Esophagus mucosa (tissue), 1 donor: Measurements from ENCODE around the gene HOXD10. TPM values are rescaled to one million over a fixed set of nuclear protein-coding genes. Genes with fewer than 3 reads are reported as not detected.
A peak's percentile ranks its signal among the peaks of the same experiment; 100 is the strongest.

Experiments used
- ATAC-seq: fragments of 200-7000 bp; cut with Tn5 transposase; one replicate; pipeline ENCODE4 v1.9.1; 2020
- total RNA-seq: library from RNA; stranded (reverse); gene quantifications from one replicate; pipeline ENCODE4 v1.2.4, GENCODE V29; 2023
- donor health status: DM: yes; HTN: yes; CAD: no.

The HOXD10 gene
- total RNA-seq, 1 donor from 2014 or later: 0.24 TPM

DNA sequence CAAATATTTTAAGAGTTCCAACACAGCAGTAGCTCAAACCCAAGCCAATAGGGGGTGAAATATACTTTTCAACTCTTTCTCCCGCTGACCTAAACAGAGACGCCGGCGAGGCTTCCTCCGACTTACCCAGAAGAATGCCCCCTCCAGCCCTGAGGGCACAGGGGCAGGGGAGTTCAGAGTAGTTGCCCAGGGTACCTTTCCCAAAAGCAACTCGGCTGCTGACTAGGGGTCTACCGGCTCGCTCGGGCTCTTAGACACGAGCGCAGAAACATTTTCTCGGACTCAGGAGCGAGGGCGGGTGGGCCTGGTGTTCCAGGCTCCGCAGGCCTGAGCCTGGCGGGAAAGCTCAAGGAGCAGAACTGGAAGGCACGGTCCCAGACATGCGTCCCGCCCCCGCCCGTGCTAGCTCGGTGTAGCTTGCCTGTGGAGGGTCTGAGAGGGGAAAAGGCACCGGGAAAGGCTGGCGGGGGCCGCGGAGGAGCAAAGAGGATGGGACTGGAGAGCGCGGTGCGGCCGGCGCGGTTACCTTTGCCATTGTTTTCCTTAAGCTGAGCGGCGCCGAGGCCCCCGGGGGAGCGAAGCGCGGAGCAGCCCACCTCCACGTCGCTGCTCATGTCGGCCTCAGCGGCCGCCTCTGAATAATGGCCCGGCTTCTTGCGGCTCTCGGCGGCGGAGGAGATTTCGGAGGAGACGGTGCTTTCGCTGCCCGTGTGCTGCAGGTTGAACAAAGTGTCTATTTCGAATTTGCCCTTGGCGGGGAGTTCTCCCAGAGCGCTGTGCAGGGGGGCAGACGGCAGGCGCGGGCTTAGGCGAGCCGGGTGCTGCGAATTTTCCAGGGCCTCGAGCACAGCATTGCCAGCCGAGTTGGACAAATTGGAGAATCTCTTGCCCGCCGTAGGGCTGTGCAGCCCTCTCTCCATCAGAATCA, 33.5 kb upstream of the HOXD10 start:
- ATAC-seq: no peak

DNA sequence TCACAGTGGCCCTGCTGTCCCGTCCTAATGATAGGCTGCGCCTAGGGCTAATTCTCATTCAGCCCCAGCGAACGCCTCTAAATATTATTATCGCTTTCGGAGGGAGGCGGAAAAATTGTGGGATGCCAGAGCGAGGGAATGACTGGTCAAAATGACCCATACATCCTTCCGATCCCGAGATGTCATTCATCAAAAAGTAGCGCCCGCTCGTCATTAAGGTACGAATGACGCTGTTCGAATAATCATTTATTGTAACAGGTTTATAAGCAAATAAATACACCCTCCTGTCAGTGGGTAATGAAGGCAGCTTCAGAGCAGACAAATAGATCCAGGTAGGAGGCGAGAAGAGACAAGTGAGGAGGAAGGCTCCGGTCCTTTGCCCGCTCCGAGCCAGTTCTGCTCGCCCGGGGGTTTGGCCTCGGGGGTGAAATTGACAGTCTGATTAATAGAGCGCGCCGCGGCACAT, 32.7 kb upstream of the HOXD10 start, which contains the start of gene EVX2:
TSS of gene EVX2 (minus strand) at position 167 of the 466 bp plus-strand sequence. CDS start 186 bp downstream, outside the sequence.
- ATAC-seq: no peak

DNA sequence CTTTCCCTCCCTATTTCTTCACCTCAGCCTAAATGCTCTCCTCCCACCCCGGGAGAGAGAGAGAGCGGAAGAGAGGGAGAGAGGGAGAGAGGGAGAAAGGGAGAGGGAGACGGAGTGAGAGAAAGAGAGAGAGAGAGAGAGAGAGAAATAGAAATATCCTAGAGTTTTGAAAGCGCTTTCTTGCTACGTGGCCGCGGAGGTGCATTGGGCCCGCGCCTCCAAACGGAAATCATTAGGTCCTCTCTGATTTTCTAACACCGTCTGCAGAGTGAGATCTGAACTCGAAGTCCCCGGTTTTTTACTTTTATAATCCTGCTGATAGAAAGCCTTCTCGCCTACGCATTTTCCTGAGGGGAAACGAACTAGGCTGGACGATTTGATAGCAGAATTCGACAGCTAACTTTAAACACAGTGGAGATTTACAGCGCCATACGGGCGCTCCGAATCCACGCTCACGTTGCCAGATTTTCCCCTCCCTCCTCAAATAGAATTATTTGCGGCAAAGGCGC, 31.9 kb upstream of the HOXD10 start:
- ATAC-seq: no peak

DNA sequence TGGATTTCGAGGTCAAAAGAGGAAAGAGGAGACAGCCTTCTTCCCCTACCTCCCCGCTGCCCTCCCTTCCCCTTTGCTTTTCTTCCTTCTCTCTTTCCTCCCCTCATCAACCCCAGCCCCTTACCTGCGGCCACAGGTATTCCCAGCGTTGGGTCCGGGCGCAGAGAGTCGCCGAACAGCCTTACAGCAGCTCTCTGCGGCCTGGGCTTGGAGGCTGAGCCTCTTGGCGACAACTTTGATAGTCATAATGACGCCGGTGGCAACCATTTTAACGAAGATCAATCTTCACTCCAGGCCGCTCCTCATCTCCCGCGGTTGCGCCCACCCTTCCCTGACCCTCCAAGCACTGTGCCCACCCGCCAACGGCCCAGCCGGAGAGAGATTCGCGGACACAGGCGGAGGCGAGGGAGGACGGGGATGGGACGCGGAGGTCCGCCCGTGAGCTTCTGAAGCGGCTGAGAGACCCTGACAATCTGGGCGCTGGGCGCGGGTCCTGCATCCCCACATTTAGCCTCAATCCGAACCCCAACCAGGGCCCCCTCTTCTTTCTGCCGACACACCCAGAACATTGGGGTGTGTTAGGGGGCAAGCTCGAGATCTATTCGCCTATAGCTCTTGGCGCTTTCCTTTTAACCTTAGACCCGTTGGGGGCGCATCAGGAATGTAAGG, 31.3 kb upstream of the HOXD10 start:
- ATAC-seq: no peak

DNA sequence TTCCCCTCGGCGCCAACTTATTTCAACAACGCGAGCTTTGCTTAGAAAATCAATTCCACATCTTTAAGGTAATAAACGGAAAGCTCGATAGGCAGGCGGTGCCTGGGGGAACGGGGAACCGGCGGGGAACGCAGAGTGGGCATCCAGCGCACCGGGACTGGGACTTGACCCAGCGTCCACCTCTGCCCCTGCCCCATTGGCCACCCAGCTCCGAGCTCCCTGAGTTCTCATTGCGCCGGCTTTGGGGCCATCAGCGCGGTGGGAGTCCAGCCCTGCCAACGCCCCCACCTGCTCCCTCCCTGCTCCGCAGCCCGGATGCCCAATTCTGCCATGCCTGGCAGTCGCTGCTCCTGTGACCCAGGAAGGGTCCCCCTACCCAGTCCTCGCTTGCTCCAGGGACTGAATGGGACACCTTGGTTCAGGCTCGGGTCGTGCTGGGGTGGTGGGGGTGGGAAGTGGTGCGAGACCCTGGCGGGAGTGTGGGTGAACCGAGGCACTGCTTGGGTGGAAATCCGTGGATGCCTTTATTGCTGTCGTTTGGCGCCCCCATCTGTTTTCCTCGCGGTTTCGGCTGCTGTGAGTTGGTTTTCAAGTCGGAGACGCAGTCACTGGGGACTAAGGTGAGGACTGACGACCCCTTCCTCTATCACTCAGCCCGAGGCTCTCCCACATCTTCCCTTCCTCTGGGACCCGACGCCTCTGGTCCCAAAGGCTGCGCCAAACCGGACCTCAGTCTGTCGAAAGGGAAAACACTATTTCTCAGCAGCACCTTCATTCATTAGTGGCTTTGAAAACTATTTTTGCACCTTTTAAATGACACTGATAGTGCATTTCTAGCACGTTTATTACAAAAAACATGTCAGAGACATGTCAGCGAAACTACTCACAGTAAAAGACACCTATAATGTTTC, 30.5 kb upstream of the HOXD10 start:
- no peak for ATAC-seq

DNA sequence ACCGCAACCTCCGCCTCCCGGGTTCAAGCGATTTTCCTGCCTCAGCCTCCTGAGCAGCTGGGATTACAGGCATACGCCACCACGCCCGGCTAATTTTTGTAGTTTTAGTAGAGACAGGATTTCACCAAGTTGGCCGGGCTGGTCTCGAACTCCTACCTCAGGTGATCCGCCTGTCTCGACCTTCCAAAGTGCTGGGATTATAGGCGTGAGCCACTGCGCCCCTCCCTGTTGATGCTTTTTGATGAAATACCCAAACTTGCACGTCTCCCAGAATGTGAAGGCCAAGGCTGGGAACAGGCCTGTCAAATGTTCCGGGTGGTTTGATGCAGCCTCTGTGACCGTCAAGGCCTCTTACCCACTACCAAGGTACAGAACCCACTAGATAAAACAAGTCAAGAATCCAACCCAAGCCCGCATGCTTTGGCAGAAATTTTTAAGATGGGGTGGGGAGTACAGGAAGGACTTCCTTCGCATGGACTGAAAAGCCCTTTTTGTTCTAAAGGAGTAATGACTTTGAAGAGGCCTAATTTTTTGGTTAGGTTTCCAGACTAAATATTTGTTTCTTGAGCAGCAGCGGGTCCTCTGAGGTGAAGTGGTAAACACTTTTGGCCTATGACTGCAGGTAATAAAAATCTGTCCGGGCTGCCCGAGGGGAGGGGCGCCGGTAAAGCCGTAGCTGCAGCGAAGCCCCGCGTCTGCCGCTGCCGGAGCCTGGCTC, 29.1 kb upstream of the HOXD10 start:
- ATAC-seq: no peak

DNA sequence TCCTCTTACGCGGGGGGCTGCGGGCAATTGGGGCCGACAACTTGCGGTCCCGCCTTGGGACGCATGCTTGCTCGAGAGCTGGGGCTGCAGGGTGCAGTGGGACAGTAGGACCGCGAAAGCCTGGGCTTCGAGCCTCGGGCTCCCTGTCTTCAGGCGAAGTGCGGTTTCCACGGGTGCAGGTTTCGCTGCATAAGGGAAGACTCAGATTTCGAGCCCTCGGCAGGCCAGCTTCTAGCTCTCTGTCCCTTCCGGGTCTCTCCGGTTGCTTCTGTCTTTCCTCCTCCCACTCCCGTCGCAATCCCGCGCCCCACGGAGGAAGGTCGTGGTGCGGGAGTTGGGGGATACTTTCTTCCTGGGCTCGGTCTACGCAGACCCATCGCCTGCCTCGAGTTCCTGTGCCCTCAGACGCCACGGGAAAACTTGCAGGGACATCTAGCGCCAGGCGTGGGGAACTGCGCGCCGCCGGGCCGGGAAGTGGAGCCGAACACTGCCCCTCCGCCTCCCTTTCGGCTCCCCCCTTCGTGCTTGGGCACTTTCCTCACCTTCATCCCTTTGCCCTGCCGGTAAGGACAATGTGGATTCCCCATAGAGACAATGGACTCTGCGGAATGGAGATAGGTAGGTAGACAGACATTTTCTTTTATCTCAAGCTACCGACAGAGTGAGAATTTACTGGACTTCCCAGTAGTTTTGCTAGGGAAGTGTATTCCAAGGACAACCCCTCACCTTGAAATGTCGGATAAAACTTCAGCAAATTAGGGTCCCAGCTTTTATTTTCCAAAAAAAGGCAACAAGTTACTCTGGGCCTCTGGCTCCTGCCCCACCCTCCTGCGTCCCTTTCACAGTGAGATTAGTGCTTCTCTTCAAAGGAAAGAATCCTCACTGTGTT, 28.3 kb upstream of the HOXD10 start:
- ATAC-seq: peak; percentile 57

DNA sequence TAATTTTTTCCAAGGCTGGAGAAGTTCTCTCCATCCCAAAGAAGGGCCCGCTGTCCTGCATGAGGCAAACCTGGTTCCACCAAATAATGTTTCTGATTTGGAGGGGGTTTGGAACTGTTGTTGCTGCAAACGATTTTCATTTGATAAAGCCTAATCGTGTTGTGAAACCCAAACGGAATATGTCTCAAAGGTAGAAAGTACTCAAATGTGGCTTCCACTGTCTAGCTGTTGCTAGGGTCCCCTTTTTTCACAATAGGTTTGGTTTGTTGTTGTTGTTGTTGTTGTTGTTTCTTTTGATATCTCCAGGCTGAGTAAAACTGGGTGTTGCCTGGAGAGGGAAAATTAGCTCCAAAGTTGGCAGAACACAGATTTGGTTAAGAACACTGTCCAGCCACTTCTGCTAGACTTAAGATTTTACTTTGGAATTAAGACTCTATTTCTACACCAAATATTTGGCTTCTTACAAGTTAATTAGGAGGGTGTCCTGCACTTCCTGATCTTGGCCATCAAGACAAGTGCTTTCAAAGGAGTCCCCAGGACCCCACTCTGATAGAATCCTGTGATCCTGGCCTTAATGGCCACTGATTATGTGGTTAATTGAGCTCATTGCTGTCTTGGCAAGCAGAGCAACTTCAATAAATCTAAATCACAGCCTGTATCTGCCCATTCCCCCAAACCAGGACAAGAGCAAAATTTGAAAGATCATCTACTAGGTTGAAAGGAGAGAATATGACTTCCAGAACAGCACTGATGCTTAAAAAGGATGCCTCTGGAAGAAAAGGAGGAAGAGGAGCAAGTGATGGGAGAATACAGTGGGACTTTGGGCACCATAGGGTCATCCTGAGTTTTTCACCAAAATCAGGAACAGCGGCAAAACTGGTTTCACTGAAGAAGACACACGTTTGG, 27.4 kb upstream of the HOXD10 start:
- ATAC-seq: no peak

DNA sequence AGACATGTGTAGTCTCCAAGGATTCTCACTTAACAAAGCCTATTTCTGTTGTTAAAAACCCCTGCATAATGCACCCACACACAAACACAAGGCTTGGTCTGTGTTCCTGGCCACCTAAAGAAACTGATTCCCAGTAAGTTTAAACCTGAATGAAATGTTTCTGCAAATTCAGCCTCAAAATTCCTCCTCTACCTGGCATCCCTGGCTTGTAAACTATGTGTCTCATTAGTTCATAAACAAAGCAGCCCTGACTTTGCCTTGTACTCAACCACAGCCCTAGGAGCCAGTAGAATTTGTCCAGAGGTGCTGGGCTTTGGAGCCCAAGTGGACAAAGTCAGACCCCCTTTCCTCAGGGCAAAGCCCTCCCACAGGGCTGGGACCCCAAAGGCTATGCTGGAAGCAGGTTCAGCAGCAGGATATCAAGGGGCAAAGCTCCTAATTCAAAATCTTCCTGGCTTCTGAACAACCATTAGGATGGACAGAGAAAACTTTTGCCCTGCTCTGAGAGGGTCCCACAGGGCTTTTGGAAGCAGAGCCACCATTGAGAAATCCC, 26.7 kb upstream of the HOXD10 start:
- ATAC-seq: no peak

DNA sequence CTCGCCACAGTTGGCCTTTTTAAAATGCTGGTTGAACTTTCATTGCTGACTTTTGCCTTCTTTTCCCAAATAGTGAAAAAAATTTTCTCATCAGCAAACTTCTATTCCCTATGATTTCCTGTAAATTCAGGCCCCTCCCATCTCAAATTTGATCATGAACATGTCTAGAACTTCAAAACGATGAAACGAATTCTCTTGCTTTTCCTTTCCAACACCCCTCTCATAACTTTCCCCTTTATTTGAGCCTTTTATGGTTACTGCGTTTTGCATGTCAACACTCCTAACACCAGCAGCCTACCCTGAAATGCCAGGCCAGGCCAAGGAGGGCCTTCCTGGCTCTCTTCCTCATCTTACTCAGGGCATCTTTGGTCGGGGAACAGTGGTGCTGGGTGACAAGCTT, 25.7 kb upstream of the HOXD10 start:
- no peak for ATAC-seq

DNA sequence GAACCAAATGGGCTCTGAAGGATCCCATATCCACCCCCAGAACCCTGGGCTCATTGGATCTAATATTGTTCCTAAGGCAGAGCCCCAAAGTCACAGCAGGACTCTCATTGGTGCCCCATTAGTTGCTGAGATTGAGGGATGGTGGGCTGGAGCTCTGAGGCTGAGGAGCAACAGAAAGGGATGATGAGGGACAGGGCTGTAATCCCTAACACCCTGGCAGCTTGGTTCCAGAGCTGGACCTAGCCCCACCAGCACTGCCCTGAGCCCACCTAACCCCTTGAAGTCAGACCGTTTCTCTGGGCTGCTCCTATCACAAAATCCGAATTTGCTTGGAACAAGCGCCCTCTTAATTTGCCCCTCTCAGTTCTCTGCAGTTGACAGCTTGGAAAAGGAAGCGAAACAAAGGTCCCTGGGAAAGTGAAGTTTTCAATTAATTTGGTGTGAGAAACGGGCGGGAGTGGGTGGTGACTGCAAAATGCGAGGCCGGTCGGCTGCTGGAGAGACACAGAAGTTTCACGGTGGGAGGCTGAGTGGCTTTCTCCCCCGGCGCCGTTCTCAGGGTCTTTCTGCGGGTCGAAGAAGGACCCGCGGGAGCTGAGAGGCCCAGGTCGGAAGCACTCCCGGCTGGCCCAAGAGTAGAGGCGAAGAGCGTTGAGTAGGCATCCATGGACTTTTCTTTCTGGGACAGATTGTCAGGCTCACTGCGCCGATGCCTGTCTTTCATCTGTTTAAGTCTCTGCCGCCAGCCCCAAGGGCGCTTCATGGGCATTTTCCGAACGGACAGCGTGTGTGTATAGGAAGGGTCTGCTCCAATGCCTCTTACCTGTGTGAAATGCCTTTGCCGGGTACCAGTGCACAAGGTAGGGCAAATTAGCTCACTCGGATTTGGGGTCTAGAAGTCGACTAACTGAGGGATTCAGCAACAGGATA, 25.0 kb upstream of the HOXD10 start:
- ATAC-seq: no peak

DNA sequence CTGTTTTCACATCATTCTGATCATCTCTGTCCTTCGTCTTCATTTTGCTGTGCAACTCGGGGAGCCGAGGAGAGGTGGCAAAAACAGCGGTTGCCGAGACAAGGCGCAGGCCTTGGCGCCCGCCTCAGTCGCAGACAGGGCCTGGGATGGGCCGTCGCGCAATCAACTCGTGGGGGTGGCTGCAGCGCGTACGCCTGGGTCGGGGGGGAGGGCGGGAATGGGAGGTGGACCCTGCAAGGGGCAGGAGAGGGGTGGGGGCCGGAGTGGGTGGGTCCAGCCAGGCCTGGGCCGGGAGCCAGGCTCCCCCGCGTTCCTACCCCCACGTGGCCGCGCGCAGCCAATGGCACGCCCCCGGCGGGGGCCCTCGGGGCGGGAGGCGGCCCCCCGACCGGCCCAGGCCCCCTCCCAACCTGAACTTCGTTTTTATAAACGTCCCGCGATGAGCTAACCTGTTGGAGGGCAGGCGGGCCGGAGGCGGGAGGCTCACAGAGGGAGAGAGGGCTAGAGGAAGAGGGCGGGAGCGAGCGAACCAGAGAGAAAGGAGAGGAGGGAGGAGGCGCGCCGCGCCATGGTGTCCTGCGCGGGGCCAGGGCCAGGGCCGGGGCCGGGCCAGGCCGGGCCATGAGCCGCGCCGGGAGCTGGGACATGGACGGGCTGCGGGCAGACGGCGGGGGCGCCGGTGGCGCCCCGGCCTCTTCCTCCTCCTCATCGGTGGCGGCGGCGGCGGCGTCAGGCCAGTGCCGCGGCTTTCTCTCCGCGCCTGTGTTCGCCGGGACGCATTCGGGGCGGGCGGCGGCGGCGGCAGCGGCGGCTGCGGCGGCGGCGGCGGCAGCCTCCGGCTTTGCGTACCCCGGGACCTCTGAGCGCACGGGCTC, 24.1 kb upstream of the HOXD10 start, which contains the start of gene HOXD13:
TSS of gene HOXD13 (plus strand) at position 452 of the 875 bp plus-strand sequence. CDS start at position 622, 170 bp downstream.
- ATAC-seq: peak; percentile 24

DNA sequence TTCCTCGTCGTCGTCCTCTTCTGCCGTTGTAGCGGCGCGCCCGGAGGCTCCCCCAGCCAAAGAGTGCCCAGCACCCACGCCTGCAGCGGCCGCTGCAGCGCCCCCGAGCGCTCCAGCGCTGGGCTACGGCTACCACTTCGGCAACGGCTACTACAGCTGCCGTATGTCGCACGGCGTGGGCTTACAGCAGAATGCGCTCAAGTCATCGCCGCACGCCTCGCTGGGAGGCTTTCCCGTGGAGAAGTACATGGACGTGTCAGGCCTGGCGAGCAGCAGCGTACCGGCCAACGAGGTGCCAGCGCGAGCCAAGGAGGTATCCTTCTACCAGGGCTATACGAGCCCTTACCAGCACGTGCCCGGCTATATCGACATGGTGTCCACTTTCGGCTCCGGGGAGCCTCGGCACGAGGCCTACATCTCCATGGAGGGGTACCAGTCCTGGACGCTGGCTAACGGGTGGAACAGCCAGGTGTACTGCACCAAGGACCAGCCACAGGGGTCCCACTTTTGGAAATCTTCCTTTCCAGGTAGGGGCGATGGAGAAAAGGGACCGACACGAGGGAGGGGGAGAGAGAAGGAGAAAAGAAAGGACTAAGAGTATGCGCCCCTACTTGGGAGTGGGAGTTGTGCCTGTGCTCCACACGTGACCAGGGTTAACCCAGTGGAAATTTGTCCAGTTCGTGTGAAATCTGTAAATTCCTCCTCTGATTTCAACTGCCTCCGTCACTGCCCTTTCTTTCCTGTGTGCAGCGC, 23.3 kb upstream of the HOXD10 start:
- ATAC-seq: no peak

DNA sequence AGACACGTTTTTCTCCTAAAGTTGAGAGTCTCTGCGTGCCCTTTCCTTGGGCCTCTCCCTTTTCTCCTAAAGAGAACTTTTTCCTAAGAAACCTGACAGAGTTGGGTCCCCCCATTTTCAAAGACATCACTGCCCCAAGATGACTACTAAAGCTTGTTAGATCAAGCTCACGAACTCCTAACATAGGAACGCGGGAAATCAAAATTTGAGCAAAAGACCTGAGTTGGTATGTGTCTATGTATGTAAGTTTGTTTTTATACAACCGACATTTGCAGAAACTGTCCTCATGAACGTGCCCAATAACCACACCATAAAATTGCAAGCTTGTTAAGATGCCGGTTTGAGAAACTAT, 22.7 kb upstream of the HOXD10 start:
- ATAC-seq: no peak

DNA sequence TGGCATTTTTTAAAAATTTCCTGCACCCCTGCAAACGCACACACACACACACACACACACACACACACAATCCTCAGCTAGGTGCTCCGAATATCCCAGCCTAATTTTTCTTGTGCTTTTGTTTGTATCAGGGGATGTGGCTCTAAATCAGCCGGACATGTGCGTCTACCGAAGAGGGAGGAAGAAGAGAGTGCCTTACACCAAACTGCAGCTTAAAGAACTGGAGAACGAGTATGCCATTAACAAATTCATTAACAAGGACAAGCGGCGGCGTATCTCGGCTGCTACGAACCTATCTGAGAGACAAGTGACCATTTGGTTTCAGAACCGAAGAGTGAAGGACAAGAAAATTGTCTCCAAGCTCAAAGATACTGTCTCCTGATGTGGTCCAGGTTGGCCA, 22.2 kb upstream of the HOXD10 start:
- no peak for ATAC-seq

DNA sequence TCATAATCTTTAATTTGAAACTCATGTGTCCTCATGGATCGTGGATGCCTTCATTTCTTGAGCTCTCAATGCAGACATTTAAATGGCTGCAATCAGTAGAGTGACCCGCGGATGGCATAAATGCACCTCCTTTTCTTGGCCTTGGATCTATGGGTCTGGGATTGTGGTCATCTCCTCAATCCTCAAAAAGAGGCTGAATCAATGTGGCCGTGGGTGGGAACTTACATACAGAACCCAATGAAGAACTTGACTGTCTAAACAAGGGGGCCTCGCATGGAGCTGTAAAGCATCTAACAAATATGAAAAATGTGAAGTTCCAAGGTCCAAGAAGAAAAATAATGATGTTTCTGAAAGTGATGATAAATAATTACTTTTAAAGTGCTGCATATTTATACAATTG, 21.2 kb upstream of the HOXD10 start:
- no peak for ATAC-seq
